SU-DHL-6 (cell line): ENCODE results near the gene MAP4.

Experiments
- CTCF ChIP-seq: fragments of 200-600 bp; sonication (generic); IDR thresholded peaks from one replicate; pipeline ENCODE4 v1.5.1; 2017; ENCODE audit warnings: antibody characterized with exemption, mild to moderate bottlenecking, low read length, moderate library complexity; ENCODE audit not compliant: insufficient read depth, poor library complexity, severe bottlenecking
- EZH2phosphoT487 ChIP-seq: fragments of 200-600 bp; sonication (generic), shearing (Covaris generic); conservative IDR thresholded peaks from 2 replicates; pipeline ENCODE4 v1.6.1; 2018; ENCODE audit warnings: mild to moderate bottlenecking, antibody characterized with exemption, low read length, moderate library complexity, mixed read lengths

- TF ChIP-seq CTCF: no peak
- TF ChIP-seq EZH2phosphoT487: no peak
Measured at GRCh38 chr3:48001991-48002390, 14.2 kb downstream of the MAP4 start.
